A549 treated with dexamethasone at 1 μM for 4 hours (cell line): Measurements from ENCODE around the gene FANK1. TPM values are rescaled to one million over a fixed set of nuclear protein-coding genes. Genes with fewer than 3 reads are reported as not detected.

Experiments used
- total RNA-seq: library from RNA; stranded (reverse); fragments of 200-300 nt; extraction: Qiagen RNA extraction; gene quantifications from 5 replicates; pipeline ENCODE4 v1.2.3, GENCODE V29; 2022

FANK1 gene, protein sequence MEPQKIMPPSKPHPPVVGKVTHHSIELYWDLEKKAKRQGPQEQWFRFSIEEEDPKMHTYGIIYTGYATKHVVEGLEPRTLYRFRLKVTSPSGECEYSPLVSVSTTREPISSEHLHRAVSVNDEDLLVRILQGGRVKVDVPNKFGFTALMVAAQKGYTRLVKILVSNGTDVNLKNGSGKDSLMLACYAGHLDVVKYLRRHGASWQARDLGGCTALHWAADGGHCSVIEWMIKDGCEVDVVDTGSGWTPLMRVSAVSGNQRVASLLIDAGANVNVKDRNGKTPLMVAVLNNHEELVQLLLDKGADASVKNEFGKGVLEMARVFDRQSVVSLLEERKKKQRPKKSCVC
- total RNA-seq: 1.9 to 3.2 TPM (median 2.4 TPM) in 5 replicates

DNA sequence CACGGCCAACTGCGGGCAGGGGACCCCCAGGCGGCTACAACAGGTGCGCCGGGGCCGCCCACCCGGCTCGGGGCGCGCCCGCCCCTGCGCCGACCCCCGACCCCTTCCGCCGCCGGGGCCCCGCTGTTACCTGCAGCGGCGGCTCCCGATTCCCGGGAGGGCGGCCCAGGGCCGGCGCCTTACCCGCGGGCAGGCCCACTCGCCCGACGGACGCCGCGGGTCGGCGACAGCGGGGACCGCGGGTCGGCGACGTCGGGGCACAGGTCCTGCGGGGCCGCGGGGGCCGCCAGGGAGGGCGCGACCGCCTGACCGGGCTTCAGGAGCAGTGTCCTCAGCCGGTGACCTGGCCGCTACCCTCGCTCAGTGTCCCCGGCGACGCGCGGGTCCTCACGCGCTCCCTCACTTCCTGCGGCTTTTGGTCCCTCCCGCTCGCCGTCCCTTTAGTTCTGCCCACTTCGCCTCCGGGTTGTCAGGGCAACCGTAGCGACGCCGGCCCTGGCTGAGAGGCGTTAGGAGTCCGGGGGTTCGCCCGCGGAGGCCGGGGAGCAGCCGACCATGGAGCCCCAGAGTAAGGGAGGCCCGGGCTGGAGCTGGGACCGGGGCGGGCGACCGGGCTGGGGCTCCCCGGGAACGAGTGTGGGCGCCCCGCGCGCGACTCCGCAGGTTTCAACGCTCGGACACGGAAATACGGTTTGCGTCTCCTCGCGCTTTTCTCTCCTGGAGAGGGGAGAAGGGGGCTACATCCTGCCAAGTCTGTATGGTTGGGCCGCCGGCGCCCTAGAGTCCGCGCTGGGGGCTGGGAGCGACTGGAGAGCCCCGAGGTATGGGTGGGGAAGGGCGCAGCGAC, at the start of gene FANK1:
FANK1 (plus strand) TSS at position 477 of the 847 bp plus-strand sequence; CDS start at position 556, 79 bp downstream.

DNA sequence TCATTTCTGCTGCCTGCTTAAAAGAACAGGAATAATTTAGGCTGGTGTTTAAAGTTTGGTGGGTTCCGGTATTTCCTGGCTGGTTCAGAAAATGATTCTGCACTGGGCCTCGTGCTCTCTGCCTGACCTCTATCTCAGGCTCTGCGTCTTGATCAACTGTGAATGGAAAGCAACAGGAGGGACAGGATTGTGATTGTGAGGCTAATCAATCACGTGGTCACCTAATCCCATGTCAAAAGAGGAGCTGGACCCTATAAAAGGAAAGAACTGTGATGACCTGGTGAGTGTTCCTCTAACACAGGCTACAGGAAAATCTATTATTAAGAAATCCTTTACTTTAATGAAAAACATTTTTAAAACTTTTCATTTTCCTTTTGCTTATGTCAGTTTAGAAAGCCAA, 15.2 kb upstream of the FANK1 start, which contains the start of gene DHX32:
DHX32 (minus strand) TSS at position 101 of the 400 bp plus-strand sequence. CDS start 468 bp downstream, outside the sequence.

Other genes starting within 250 kb of the FANK1 start
- not detected in 5 replicates for gene TEX36, start 213.4 kb upstream of the FANK1 start, total RNA-seq
- 10.2 to 17.6 TPM (median 16.2 TPM) in 5 replicates for gene EDRF1, start 176.9 kb upstream of the FANK1 start, total RNA-seq
- gene MMP21, start 120.7 kb upstream of the FANK1 start, total RNA-seq: not detected in 5 replicates
- gene UROS, start 73.3 kb upstream of the FANK1 start, total RNA-seq: 55.1 to 58.5 TPM (median 57.8 TPM) in 5 replicates
- gene BCCIP, start 73.0 kb upstream of the FANK1 start, total RNA-seq: 96.4 to 134 TPM (median 110 TPM) in 5 replicates
- 25.8 to 34.8 TPM (median 31.9 TPM) in 5 replicates for gene DHX32, start 15.3 kb upstream of the FANK1 start, total RNA-seq